Skin epidermis (tissue), 12 donors: ENCODE data around the gene MYO5C.
"Not testable (repeated sequence)": the region's sequence is repeated elsewhere in the genome, so short reads cannot be mapped to it uniquely, and the experiment has no call there.

ENCODE experiments used
- H3K27ac ChIP-seq, 21 experiments: fragments of 200-600 bp; sonication (generic) in 11 of 21; one replicate each; pipeline ENCODE4 v1.5.0; 2020; ENCODE audit warnings: mild to moderate bottlenecking in 3 of 21, inconsistent platforms in 2 of 21, moderate library complexity in 2 of 21
- H3K4me3 ChIP-seq, 7 experiments: fragments of 200-600 bp; sonication (generic) in 2 of 7; one replicate each; pipeline ENCODE4 v1.5.0; 2020; ENCODE audit warnings: inconsistent platforms in 2 of 7, mild to moderate bottlenecking in 2 of 7, moderate library complexity in 1 of 7

Gene MYO5C

GRCh38 chr15:52186651-52187486, 108.7 kb downstream of the MYO5C start:
- no peak overlapping the region for H3K27ac ChIP-seq
- H3K4me3 ChIP-seq = no peak overlapping the region

GRCh38 chr15:52185151-52185561, 110.4 kb downstream of the MYO5C start:
- Histone ChIP-seq H3K4me3 (no peak overlapping the region), H3K27ac (no peak overlapping the region)

GRCh38 chr15:52184721-52185120, 110.9 kb downstream of the MYO5C start:
- Histone ChIP-seq H3K4me3 (no peak overlapping the region), H3K27ac (no peak overlapping the region)

- Histone ChIP-seq H3K4me3 (no peak overlapping the region), H3K27ac (no peak overlapping the region)
Observed at GRCh38 chr15:52183562-52184173, 111.9 kb downstream of the MYO5C start.

- no peak overlapping the region for H3K27ac ChIP-seq
Observed at GRCh38 chr15:52181938-52182780, 113.4 kb downstream of the MYO5C start.

GRCh38 chr15:52180851-52181450, 114.7 kb downstream of the MYO5C start:
- peak overlapping the region in 6 of 21 experiments; percentile 74 to 95 (median 88) for H3K27ac ChIP-seq
- H3K4me3 ChIP-seq = peak overlapping the region in 1 of 7 experiments; percentile 93

More at GRCh38 chr15:52181938-52182780, 113.4 kb downstream of the MYO5C start:
- no peak overlapping the region for H3K4me3 ChIP-seq

- Histone ChIP-seq H3K27ac (peak overlapping the region; percentile 68 to 95 (median 84)), H3K4me3 (peak overlapping the region; percentile 62 to 94 (median 80))
Observed at GRCh38 chr15:52180196-52180835, 115.3 kb downstream of the MYO5C start.

- peak overlapping the region; percentile 62 to 94 (median 80) for H3K4me3 ChIP-seq
- H3K27ac ChIP-seq = peak overlapping the region; percentile 68 to 95 (median 84)
Observed at GRCh38 chr15:52179278-52180195, 116.1 kb downstream of the MYO5C start.

- Histone ChIP-seq H3K27ac (peak overlapping the region in 19 of 21 experiments; percentile 1 to 95 (median 85)), H3K4me3 (peak overlapping the region; percentile 62 to 94 (median 80))
Observed at GRCh38 chr15:52178765-52179164, 116.8 kb downstream of the MYO5C start.

- Histone ChIP-seq H3K4me3 (no peak overlapping the region), H3K27ac (no peak overlapping the region)
Observed at GRCh38 chr15:52172869-52173268, 122.7 kb downstream of the MYO5C start.

GRCh38 chr15:52171807-52172206, 123.8 kb downstream of the MYO5C start:
- Histone ChIP-seq H3K27ac (peak overlapping the region in 1 of 21 experiments; percentile 37), H3K4me3 (no peak overlapping the region)

- peak overlapping the region in 1 of 21 experiments; percentile 37 for H3K27ac ChIP-seq
- H3K4me3 ChIP-seq = no peak overlapping the region
Observed at GRCh38 chr15:52171386-52171785, 124.2 kb downstream of the MYO5C start.

- not testable (repeated sequence) for H3K4me3 ChIP-seq, H3K27ac ChIP-seq
Observed at GRCh38 chr15:52170199-52170598, 125.4 kb downstream of the MYO5C start.

GRCh38 chr15:52165494-52166131, 130.0 kb downstream of the MYO5C start:
- not testable (repeated sequence) for H3K27ac ChIP-seq

GRCh38 chr15:52164631-52165265, 130.9 kb downstream of the MYO5C start:
- Histone ChIP-seq H3K4me3 (no peak overlapping the region), H3K27ac (no peak overlapping the region)

More at GRCh38 chr15:52165494-52166131, 130.0 kb downstream of the MYO5C start:
- not testable (repeated sequence) for H3K4me3 ChIP-seq

GRCh38 chr15:52163321-52164190, 132.0 kb downstream of the MYO5C start:
- no peak overlapping the region for H3K27ac ChIP-seq
- no peak overlapping the region for H3K4me3 ChIP-seq
